ENCODE results near the gene ICAM2. TPM values are rescaled to one million over a fixed set of nuclear protein-coding genes. Genes with fewer than 3 reads are reported as not detected.
A peak's percentile ranks its signal among the peaks of the same experiment; 100 is the strongest.

Gene ICAM2
- total RNA-seq, 1 donor from 2014 or later = 212 TPM

- intact Hi-C loops (cut with DNase I) = no loop called here
- H3K4me3 ChIP-seq = peak overlapping the region; percentile 58 to 67
- peak in 1 of 2 donors; percentile 62 for DNase-seq (ENCODE audit: low spot score in 2 of 2)
- H3K27me3 ChIP-seq = peaks cover 8% of the 10 kb centered on the region
- H3K27ac ChIP-seq = no peak overlapping the region
- H3K4me1 ChIP-seq = peaks cover 0 to 12% of the 10 kb centered on the region in 2 donors
- TF ChIP-seq CTCF (IDR thresholded peaks at IDR 0.05) = no peak
- H3K36me3 ChIP-seq = no peaks in the 10 kb centered on the region
- H3K9me3 ChIP-seq = no peaks in the 10 kb centered on the region
Measured at GRCh38 chr17:63997341-63998048, 22.9 kb downstream of the ICAM2 start.

- no peak overlapping the region for H3K27ac ChIP-seq
Measured at GRCh38 chr17:63996430-63997182, 23.8 kb downstream of the ICAM2 start.

GRCh38 chr17:63995626-63996025, 24.8 kb downstream of the ICAM2 start:
- Histone ChIP-seq H3K4me1 (peaks cover 0 to 12% of the 10 kb centered on the region in 2 donors), H3K36me3 (no peaks in the 10 kb centered on the region), H3K4me3 (no peak overlapping the region), H3K9me3 (no peaks in the 10 kb centered on the region), H3K27ac (no peak overlapping the region), H3K27me3 (peaks cover 8% of the 10 kb centered on the region)
- no peak for TF ChIP-seq CTCF (IDR thresholded peaks at IDR 0.05)
- no peak for DNase-seq (ENCODE audit: low spot score in 2 of 2)
- intact Hi-C loops (cut with DNase I) = no loop called here

More at GRCh38 chr17:63996430-63997182, 23.8 kb downstream of the ICAM2 start:
- Histone ChIP-seq H3K36me3 (no peaks in the 10 kb centered on the region), H3K4me3 (no peak overlapping the region), H3K4me1 (peaks cover 0 to 12% of the 10 kb centered on the region in 2 donors), H3K9me3 (no peaks in the 10 kb centered on the region), H3K27me3 (peaks cover 8% of the 10 kb centered on the region)
- TF ChIP-seq CTCF (IDR thresholded peaks at IDR 0.05) = no peak
- intact Hi-C loops (cut with DNase I) = no loop called here
- DNase-seq (ENCODE audit: low spot score in 2 of 2) = peak in 1 of 2 donors; percentile 58

- H3K27ac ChIP-seq = no peak overlapping the region
- H3K4me1 ChIP-seq = peaks cover 0 to 11% of the 10 kb centered on the region in 2 donors
- no peak overlapping the region for H3K4me3 ChIP-seq
- peaks cover 5% of the 10 kb centered on the region for H3K27me3 ChIP-seq
- H3K36me3 ChIP-seq = no peaks in the 10 kb centered on the region
- H3K9me3 ChIP-seq = no peaks in the 10 kb centered on the region
- peak in 1 of 2 donors; percentile 47 for DNase-seq (ENCODE audit: low spot score in 2 of 2)
- no peak for TF ChIP-seq CTCF (IDR thresholded peaks at IDR 0.05)
- intact Hi-C loops (cut with DNase I) = no loop called here
Measured at GRCh38 chr17:63993368-63993985, 27.0 kb downstream of the ICAM2 start.

- Histone ChIP-seq H3K27ac (no peak overlapping the region), H3K36me3 (no peaks in the 10 kb centered on the region), H3K4me3 (no peak overlapping the region), H3K27me3 (no peaks in the 10 kb centered on the region), H3K4me1 (peaks cover 0 to 10% of the 10 kb centered on the region in 2 donors), H3K9me3 (no peaks in the 10 kb centered on the region)
- TF ChIP-seq CTCF (IDR thresholded peaks at IDR 0.05) = no peak
- no peak for DNase-seq (ENCODE audit: low spot score in 2 of 2)
- intact Hi-C loops (cut with DNase I) = no loop called here
Measured at GRCh38 chr17:63991611-63992010, 28.8 kb downstream of the ICAM2 start.
